GM18858 (cell line): ENCODE data around the gene SLCO1C1.
"Not testable (repeated sequence)": the region's sequence is repeated elsewhere in the genome, so short reads cannot be mapped to it uniquely, and the experiment has no call there.

ENCODE experiments used
- ATAC-seq: cut with Tn5 transposase; IDR thresholded peaks from one replicate; pipeline ENCODE4 v1.9.1; 2021; ENCODE audit not compliant: unreplicated experiment

The SLCO1C1 gene, protein sequence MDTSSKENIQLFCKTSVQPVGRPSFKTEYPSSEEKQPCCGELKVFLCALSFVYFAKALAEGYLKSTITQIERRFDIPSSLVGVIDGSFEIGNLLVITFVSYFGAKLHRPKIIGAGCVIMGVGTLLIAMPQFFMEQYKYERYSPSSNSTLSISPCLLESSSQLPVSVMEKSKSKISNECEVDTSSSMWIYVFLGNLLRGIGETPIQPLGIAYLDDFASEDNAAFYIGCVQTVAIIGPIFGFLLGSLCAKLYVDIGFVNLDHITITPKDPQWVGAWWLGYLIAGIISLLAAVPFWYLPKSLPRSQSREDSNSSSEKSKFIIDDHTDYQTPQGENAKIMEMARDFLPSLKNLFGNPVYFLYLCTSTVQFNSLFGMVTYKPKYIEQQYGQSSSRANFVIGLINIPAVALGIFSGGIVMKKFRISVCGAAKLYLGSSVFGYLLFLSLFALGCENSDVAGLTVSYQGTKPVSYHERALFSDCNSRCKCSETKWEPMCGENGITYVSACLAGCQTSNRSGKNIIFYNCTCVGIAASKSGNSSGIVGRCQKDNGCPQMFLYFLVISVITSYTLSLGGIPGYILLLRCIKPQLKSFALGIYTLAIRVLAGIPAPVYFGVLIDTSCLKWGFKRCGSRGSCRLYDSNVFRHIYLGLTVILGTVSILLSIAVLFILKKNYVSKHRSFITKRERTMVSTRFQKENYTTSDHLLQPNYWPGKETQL

DNA sequence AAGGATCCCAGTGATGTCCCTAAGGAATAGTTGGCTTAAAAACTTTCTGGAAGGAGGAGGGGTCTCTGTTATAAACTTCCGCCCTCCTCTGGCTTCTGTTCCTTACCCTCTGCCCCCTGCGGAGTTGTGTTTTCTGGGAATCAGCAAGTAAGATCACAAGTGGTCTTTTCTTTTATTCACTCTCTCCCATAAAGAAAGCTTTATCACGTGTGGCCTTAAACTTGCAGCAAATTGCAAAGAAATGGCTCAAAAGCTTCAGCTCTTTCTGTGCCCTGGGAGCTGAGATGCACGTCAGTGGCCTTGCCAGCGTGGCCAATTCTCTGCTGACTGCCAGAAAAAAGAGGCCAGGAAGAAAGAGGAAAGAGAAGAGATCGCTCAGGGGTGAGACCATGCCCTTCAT is at the start of gene SLCO1C1:
TSS of gene SLCO1C1 (plus strand) at position 101 of the 400 bp plus-strand sequence. CDS start 4,245 bp downstream, outside the sequence.
- ATAC-seq: no peak

DNA sequence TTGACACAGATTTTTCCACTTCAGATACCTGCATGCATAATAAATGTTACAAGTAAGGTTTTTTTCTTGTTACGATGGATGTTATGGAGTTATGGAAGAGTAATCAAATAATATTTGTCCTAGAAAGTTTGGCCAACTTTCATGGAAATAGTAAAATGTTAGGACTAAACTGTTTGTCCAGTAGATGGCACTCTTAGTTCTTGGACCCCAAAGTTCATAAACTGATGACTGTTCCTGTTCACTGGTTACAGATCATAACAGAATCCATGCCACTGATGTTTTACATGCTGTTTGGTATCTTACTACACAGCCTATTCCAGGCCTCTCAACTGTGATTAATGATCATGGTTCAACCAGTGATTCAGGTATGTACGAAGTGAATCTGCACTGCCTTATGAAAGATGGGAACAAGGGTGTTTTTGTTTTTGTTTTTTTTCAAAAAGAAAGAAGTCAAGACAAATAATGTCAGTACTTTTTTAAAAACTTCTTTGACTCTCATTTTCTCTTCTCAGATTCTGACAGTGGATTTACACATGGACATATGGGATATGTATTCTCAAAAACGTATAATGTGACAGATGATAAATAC is 48.8 kb upstream of the SLCO1C1 start:
- no peak for ATAC-seq

DNA sequence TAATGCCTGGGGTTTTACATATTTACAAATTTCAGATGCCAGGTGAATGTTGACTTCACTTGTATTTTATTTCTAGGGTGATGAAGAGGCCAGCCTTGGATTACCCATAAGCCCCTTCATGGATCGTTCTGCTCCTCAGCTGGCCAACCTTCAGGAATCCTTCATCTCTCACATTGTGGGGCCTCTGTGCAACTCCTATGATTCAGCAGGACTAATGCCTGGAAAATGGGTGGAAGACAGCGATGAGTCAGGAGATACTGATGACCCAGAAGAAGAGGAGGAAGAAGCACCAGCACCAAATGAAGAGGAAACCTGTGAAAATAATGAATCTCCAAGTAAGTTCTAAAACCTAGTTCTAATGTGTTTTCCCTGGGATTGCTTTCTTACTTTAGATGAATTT is 41.3 kb upstream of the SLCO1C1 start:
- ATAC-seq: no peak

DNA sequence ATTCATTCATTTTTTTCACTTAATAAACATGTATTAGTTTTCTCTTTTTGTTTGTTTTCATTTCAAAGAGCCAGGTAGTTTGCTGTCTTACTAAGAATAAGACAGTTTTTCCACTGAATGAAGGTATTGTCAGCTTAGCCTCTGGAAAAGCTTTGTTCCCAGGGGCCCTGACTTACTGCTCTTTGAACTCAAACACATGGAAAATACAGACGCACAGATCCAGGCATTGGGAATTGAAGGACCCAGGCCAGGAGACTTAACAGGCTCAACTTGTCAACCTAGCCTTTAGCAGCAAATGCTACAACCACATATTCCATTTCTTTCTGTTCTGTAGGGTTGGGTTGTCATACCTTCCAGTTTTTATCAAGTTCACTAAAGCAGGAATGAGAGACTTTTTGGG is 38.5 kb upstream of the SLCO1C1 start:
- ATAC-seq: no peak

DNA sequence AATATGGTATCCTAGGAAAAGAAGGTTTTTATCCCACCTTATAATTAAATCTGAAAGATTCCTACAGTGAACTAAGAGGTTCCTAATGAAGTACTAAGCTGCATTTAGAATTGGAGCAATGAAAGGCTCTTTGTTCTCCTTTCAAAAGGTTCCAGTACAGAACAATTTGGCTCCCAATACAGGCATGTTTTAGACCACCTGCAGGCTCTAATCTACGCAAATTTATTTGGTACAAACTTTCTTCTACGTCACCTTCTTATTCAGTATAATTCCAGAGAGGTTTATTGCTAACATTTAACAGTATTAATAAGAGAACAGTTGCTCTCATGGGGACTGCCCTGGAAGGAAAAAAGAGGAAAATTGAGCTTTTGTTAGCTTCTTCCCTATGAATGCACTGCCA is 37.6 kb upstream of the SLCO1C1 start:
- ATAC-seq: no peak

DNA sequence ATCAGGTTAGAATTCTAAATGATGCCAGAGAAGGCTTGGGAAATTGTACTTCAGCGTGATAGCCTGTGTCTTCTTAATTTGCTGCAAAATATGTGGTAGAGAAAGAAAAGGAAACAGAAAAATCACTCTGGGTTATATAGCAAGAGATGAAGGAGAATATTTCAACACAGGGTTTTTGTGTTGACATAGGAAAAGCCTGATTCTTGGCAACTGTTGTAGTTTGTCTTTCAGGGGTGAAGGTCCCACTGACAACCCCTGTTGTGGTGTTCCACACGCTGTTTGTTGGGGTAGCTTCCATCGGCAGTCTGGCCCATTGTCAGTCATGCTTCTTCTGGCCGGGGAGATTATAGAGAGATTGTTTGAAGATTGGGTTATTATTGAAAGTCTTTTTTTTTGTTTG is 13.8 kb upstream of the SLCO1C1 start:
- no peak for ATAC-seq

DNA sequence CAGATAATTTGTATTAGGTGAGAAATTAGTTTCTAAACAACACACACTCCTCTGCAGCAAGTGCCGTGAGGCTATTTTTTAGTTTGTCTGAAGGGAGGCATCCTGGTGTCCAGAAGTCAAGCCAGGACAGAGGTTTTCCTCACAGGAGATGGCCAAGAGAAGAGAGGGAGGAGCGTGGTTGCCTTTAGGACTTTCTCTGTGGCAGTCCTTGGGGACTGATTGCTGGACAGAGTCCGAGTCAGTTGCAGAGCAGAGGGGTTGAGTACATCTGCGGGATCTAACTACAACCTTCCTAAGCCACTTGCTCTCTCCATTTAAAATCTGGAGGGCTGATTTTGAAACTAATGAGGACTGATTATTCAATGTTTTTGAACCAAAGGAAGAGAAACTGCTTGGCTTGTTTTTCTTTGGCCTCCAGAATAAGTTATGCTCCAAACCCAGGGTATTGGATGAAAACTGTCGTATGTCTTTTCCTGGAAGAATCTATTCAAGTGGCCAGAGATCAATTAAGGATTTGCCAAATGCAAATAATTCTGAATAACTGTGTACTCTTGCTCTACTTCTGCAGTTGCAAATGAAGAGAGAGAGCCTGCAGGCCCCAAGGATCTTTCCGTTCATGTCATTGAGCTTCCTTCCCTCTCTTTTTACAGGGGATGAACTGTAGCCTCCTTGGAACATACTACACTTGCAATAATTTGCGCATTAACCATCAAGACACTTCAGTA is 1.2 kb downstream of the SLCO1C1 start:
- ATAC-seq: no peak

DNA sequence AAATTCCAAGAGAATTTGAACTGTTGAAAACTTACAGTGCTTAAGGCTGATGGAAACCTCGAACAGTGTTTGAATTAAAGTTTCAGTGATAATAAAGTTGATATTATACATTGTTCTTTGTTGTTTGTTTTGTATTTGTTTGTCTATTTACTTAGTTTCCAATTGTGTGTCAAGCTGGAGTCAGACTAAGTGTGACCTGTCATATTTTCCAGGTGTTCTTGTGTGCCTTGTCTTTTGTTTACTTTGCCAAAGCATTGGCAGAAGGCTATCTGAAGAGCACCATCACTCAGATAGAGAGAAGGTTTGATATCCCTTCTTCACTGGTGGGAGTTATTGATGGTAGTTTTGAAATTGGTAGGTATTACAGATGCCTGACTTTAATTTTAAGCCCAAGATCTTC is 6.0 kb downstream of the SLCO1C1 start:
- no peak for ATAC-seq

DNA sequence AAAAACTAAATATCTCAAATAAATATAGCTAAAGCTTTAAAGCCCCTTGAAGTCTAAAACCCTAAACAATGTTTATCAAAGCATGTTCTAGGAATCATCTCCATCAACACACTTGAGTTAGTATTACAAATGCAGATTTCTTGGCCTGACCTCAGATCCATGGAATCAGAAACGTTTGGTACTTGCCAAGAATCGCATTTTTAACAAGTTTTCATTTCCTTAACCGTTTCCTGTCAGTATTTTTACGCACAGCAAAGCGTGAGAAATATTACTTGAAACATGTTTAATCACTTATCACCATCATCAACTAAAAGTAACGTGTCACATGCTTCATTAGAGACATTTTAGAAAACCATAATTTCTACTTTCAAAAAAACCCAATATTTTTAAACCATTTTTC is 9.7 kb downstream of the SLCO1C1 start:
- ATAC-seq: no peak

DNA sequence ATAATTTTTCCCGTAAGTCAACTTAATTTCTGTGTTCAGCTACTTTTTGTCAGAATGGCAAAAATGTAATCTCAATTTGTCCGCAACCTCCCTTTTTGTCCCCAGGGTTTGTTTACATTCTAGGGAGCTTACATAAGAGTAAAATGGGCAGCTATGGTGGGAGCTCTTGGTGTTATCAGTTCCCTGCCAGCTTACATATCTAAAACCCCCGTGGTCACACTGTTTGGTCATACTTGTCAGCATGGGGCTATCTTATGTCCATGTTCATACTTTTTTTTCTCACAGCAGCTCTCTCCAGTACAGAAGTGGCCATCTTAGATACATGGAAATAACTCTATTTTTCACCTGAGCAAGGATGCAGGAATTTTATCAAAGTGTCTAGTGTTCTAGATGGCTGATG is 16.7 kb downstream of the SLCO1C1 start:
- ATAC-seq: no peak

DNA sequence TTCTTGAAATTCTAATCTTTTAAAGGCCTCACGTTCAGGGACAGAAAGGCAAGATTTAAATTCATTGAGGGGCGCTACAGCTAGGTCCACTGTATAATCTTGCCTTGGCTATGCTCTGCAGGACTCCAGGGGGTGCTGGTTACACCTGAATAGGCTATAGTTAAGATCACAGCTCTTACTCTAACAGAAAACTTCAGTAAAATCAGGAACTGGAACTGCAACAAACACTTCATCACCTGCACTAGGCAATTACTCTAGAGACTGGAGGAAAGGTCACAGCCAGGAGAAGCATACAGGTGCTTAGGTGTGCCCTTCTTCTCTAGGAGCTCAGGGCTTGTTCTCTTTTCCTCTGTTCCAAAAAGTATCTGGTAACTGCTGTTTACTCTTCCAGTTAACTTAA is 20.9 kb downstream of the SLCO1C1 start:
- ATAC-seq: no peak

DNA sequence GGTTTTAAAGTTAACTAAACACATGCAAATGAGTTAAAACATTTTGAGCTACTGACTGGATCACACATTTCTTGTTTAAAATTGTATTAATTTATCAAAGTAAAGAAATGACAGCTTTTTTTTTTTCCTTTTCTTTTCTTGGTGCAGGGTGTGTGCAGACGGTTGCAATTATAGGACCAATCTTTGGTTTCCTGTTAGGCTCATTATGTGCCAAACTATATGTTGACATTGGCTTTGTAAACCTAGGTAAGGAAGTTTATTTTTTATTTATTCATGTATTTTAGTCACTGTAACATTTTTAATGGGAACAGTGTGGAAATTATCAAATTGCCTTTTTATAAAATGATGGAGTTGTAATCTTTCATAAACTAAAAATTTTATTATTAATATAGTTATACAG is 21.9 kb downstream of the SLCO1C1 start:
- ATAC-seq: no peak

DNA sequence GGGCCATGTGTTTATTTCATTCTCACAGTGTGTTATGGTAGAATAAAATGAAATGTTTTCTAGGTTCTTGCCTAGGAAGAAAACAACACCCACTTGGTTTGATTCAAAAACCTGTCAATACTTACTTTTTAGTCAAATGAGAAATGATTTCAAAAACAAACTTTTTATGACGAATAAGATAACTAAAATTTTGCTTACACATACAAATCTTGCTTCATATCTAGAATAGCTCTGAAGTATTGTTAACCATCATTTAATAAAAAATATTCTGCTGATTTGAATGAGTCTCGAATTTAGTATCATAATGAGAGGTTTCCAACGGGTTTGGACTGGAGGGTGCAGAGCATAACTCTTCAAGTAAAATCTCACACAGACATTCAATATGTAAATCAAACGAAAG is 23.2 kb downstream of the SLCO1C1 start:
- ATAC-seq: no peak

DNA sequence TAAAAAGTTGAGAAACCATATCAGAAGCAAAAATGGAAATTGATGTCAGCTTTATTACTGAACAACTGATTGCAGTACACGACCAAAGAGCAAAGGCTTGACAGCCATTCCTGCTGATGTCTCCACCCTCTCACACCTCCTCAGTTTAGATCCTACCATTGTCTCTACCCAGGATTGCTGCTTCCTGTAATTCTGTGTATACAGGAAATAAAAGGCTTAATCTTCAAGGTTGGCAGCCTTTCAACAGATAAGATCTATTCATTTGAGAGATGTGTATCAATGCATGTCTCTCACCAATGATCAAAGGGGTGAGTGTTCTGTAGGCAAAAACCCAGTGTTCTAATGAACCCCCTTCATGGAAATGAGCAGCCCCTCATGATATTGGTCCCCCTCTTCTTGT is 27.0 kb downstream of the SLCO1C1 start:
- no peak for ATAC-seq

DNA sequence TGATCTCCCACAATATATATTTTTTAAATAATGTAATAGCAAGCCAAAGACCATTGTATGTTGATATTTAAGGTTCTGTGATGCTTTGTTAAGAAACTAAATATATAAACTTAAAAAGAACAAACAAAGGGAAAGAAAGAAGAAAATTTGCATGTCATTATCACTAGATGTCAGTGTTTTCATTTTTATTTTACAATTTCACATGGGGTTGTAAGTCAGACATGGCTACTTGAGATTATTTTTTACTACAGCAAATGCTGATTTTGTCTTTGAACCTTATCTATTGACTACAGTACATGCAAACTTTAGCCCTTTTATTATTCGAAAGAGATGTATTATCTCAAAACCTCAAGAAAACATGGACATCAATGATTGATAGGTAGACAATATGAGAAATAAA is 36.1 kb downstream of the SLCO1C1 start:
- no peak for ATAC-seq

DNA sequence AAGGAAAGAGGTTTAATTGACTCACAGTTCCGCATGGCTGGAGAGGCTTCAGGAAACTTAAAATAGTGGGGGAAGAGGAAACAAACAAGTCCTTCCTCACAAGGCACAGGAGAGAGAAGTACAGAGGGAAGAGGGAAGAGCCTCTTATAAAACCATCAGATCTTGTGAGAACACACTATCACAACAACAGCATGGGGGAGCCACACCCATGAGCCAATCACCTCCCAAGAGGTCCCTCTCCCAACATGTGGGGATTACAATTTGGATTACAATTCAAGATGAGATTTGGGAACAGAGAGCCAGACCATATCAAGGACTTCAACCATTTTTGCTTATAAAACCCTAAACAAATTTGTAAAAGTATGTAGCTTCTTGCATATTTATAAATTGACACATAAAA is 45.8 kb downstream of the SLCO1C1 start:
- ATAC-seq: no peak

DNA sequence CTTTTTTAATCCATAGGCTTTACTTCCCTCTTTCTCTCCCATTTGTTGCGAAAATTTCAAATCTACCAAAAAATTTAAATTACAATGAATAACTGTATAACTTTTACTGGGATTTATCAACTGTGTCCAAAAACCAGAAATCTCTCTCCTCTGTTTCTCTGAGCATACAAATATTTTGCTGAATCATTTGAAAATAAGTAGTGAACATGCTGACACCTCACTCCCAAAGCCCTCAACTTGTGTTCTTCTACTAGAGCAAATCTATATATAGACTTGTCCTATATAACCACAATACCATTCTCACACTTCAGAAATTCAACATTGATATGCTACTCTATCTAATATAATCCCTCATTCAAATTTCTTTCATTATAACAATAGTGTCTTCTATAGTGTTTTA is 53.1 kb downstream of the SLCO1C1 start:
- ATAC-seq: no peak

DNA sequence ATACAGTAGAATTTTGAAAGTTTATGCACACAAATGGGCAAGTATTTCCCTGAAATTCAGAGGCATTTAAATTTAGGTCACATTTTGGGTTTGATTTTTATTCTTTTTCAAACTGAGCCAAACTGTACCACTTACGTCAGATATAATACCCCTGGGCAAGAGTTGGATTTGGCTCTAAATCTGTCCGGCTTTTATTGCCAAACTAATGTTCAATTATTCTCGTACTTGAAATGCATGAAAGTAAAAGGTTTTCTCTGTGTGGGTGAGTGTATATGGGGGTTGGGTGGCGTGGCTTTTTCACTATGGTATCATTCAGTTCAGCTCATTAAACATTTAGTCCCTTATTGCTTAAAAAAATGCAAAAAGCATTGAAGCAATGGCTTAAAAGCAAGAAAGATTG is 55.9 kb downstream of the SLCO1C1 start:
- ATAC-seq: no peak

DNA sequence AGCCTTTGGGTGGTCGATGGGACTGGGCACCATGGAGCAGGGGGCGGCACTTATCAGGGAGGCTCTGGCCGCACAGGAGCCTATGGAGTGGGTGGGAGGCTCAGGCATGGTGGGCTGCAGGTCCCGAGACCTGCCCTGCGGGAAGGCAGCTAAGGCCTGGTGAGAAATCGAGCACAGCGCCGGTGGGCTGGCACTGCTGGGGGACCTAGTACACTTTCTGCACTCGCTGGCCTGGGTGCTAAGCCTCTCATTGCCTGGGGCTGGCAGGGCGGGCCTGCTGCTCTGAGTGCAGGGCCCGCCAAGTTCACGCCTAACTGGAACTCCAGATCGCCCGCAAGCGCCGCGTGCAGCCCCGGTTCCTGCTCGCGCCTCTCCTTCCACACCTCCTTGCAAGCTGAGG is 82.3 kb downstream of the SLCO1C1 start:
- no peak for ATAC-seq

DNA sequence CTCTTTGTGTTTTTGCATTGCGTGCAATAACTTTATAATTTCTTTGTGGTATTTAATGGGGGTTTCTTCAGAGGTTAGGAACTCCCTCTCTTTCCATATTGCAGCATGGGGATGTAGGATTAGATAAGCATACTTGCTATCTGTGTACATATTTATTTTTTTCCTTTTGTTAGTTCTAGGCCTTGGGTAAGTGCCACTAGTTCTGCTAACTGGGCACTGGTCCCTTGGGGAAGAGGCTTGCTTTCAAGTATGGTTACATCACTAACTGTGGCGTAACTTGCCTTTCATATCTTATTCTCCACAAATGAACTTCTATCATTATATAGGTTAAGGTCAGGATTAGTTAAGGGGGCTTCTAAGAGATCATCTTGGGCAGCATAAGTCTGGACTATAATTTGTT is 83.8 kb downstream of the SLCO1C1 start:
- ATAC-seq: no peak

DNA sequence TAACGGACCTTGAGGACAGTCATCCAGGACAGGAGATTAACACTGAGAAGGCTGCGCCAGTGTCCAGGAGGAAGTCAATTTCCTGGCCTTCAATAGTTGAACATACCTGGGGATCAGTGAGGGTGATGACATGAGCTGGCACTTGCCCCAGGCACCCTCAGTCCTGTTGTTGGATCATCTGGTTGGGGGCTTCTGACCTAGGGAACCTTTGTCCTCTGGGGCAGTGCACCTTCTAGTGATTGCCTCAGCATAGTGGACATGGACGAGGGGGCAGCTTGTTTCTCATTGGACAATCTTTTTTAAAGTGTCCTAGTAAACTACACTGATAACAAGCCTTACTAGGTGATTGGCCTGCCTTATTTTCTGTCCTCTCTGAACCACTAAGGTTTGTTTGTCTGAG is 84.8 kb downstream of the SLCO1C1 start:
- not testable (repeated sequence) for ATAC-seq
